HG03520 (cell line): ENCODE results near the gene VRK1.

Experiments
- ATAC-seq: cut with Tn5 transposase; IDR thresholded peaks from one replicate; pipeline ENCODE4 v1.9.1; 2021; ENCODE audit warnings: mild to moderate bottlenecking, moderate library complexity; ENCODE audit not compliant: unreplicated experiment

Gene VRK1

DNA sequence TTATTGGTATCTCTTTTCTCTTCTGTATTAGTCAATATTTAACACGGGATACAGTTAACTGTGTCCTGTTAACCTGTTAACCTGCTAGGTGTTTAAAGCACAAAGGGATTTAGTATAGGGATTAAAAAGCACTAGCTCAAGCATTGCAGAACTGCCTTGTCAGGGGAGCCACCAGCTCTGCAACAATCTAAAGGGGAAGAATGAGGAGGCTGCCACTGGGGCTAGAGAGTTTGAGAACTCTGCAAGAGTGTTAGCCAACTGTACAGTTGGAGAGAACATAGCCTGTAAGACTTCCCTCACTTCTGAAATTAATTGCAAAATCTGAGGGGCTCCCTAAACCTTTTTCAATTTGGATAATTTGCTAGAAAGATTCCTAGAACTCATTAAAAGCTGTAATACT lies 6.5 kb upstream of the VRK1 start:
- no peak for ATAC-seq

GRCh38 chr14:96792003-96792402 lies 5.2 kb upstream of the VRK1 start:
- no peak for ATAC-seq

- no peak for ATAC-seq
Measured at GRCh38 chr14:96792591-96792990, 4.6 kb upstream of the VRK1 start.

DNA sequence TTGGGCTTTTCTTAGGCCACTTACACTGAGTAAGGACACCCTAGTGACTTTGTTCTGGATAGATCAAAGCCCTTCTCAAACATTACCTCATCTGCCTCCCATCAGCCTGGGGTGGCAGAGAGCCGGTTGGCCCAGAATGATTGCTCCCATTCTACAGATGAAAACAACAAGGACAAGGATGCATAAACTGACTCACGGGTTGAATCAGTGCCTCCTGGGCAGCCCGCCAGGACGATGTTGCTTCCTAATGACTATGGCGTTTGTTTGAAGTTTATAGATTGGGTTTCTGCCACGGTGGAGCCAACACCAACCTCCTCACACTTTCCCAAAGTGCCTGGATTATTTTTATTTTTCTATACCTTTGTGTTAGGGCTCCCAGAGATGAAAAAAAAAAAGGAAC lies 3.6 kb upstream of the VRK1 start:
- no peak for ATAC-seq

DNA sequence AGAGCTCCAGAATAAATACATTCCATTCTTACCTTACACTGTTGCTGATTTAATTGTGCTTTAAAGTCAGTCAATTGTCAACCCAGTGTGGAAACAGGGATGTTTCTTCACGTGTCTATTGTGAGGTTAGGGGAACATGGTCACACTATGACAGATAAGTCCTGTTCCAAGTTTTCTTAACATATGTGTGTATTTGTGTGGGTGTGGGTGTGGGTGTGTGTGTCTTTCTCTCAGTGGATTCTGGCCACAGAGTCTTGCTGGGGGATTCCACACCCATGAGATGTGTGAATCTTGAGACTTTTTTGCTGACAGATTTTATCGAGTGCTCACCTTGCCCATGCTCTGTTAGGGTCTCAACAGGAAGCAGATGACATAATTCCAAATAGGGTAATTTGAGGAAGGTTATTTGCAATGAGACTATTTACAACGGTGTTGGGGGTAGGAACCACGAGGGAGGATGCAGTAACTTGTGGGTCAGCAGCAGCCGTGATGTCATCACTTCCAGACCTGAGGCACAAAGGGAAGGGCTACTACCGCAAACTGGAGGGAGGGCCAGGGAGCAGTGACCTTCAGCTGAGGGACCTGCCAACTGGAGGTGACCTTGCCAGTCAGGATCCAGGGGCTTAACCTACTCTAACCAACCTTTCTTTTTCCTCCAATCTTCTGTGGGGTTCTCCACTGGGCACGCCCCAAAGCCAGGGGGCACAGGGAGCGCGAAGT lies 1.9 kb upstream of the VRK1 start:
- no peak for ATAC-seq

DNA sequence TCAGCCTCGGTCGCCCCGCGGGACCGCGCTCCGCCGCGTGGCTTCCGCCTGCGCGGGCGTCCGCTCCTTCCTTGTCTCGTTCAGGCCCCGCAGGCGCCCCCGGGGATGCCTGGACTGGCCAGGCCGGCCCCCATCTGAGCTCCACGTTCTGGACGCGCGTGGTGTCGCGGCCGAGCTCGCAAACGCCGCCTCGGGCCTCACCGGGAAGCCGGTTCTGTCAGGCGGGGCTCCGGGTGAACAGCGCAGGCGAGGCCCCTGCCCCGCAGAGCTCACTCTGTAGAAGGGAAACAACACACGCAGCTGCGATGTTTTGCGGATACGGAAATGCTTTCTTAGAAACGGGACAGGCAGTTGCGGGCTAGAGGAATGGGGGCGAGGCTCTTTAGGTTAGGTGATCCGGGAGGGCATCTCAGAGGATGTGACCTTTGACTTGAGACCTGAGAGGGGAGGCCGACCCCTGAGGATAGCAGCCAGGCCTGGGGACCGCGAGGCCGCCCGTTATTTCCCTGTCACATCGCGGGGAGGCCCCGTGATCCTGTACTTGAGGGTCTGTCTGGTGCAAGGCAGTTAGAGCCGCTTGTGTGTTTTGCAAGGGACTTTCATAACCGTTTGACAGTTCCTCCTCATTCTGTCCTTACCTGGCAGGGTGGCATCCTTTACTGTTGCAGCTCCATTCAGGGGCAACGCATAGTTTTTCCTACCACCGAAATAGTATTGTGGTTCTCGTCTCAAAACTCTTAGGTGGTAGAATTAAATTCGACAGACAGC lies 584 bp downstream of the VRK1 start:
- peak; percentile 32 for ATAC-seq

DNA sequence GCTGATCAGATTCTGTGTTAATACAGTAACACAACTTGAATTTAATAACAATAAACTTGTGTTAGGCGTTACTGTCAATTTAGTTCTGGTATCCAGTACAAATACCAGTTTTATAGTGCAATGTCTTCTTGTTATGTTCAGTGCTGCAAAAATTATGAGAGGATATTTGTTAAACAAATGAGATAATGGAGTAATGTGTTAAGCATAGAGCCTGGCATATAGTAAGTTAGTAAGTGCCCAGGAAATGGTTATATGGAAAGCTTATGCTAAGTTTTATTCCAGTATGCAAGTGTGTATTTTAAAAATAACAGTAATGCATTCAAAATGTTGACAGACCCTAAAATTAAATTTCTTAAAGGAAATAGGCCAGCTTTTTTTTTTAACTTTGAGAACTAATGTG lies 1.8 kb downstream of the VRK1 start:
- no peak for ATAC-seq

- ATAC-seq: no peak
Measured at GRCh38 chr14:96799489-96800054, 2.4 kb downstream of the VRK1 start.

- ATAC-seq: no peak
Measured at GRCh38 chr14:96801931-96802330, 4.7 kb downstream of the VRK1 start.

DNA sequence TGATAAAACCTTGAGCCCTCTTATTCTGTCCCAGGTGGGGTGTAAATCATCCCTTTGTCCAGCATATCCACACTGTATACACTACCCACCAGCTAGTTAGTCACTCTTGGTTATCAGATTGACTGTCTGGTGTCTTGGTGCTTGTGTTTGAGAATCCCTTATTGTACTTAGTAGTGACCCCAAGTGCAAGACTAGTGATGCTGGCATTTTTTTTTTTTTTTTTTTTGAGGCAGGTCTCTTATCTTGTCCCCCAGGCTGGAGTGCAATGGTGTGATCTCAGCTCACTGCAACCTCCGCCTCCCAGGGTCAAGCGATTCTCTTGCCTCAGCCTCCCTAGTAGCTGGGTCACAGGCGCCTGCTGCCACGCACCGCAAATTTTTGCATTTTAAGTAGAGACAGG lies 5.8 kb downstream of the VRK1 start:
- ATAC-seq: no peak

DNA sequence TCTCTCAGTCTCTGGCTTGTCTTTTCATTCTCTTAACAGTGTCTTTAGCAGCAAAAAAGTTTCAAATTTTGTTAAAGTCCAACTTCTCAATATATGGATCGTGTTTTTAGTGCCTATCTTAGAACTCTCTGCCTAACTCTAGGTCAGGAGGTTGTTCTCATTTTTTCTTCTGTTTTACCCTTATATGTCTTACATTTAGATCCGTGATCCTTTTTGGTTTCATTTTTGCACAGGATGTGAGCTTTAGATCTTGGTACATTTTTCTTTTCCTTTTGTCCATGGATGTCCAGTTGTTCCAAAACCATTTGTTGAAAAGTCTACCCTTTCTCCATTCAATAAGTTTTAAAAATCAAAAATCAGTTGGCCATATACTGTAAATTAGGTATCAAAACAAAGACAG lies 6.8 kb downstream of the VRK1 start:
- no peak for ATAC-seq

DNA sequence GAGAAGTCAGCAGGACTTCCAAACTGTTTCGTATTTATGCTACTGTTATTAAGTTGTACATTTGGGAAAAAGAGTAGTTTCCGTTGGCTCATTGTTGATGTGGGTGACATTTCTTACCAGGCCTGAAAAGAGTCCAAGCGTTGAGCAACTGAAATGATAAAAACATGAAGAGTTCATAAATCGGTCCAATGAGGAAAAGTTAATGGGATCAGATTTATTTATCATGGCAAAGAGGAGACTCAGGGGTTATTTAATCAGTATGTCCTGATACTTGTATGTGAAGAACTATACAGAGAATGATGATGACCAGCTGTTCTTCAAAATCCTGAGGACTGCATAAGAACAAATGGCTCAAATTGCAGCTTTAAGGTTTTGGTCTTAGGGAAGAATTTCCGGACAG lies 7.7 kb downstream of the VRK1 start:
- ATAC-seq: no peak

GRCh38 chr14:96805956-96806355 lies 8.8 kb downstream of the VRK1 start:
- no peak for ATAC-seq

- no peak for ATAC-seq
Measured at GRCh38 chr14:96806836-96807235, 9.7 kb downstream of the VRK1 start.

GRCh38 chr14:96808619-96809406 lies 11.6 kb downstream of the VRK1 start:
- no peak for ATAC-seq

DNA sequence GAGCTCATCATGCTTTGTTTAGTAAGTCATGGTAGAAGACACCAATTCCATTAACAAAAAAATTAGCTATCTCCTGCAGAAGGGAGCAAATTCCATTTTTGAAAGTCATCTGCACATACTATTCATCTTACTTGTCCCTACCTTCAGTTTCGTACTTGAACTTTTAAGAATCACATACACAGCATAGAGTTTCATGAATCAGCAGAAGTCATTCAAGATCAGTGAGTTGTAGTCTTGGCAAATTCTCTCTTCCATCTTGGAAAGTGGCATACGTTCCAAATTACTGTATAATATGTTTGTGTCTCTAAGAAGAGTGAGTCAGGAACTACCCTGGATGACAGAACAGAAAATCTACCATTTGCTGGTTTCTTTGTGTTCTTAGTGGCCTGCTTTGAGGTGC lies 14.1 kb downstream of the VRK1 start:
- ATAC-seq: no peak

DNA sequence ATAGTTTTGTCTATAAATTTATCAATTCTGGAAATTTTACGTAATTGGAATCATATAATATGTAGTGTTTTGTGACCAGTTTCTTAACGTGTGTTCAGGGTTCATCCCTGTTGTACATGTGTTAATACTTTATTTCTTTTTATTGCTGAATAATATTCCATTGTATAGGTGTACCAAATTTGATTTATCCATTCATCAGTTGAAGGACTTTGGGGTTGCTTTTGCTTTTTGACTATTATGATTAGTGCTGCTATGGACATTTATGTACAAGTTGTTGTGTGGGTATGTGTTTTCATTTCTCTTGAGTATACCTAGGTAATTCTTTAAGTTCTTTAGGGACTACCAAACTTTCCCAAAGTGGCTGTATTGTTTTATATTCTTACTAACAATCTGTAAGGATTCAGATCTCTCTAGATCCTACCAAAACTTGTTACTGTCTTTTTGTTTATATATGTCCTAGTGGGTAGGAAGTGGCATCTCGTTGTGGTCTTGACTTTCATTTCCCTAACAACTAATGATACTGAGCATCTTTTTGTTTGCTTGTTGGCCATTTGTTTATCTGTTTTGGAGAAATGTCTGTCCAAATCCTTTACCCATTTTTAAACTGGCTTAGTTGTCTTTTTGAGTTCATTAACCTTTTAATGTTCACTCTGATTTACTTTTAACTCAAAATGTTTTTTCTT lies 14.9 kb downstream of the VRK1 start:
- ATAC-seq: peak; percentile 73

DNA sequence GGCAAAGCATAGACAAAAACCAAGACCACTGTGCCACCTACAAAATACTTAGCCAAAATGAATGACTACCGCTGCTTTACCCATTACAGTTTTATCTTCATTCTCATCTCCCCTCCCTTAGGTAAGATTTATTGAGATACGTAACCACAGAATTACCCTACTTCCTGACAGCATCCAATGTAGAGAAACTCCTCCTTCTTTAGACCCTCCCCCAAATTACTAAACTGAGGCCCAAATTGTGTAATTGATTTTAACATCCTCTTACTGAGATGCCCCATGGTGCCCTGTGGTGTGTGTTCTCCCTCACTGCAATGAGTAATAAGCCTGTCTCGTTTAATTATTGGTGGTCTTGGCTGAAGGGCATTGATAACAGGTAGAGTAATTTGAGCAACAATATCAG lies 19.1 kb downstream of the VRK1 start:
- ATAC-seq: no peak

- ATAC-seq: no peak
Measured at GRCh38 chr14:96817750-96818666, 20.8 kb downstream of the VRK1 start.

DNA sequence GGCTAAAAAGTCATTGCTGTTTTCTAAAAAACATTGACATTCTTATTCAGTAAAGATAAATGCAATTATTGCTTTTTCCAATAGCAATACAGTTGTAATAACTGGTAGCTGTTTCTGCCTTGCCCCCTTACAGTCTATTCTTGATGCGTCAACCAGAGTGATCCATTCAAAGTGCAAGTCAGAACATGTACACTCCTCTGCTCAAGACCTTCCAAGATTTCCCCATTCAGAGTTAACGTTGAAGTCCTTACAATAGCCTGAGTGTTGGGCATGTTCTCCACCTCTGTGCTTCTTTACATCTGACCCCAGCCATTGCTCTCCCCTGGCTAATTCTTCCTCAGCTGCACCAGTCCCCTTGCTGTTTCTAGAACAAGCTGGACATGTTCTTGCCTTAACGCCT lies 24.3 kb downstream of the VRK1 start:
- no peak for ATAC-seq
